Measurements from ENCODE around the gene NR6A1.

NR6A1 gene

GRCh38 chr9:124657516-124657915 lies 113.6 kb downstream of the NR6A1 start:
- H3K36me3 ChIP-seq (ENCODE audit: insufficient read depth), result no peaks in the 10 kb centered on the region
- no peak overlapping the region for H3K27ac ChIP-seq
- H3K79me2 ChIP-seq (ENCODE audit: insufficient read depth, low read depth), result no peaks in the 10 kb centered on the region
- H3K4me2 ChIP-seq, result no peak overlapping the region
- H3K27me3 ChIP-seq (ENCODE audit: insufficient read depth, low read depth), result no peaks in the 10 kb centered on the region
- no peaks in the 10 kb centered on the region for H3K4me1 ChIP-seq (ENCODE audit: low read depth, poor library complexity, severe bottlenecking)
- no peak overlapping the region for H3K4me3 ChIP-seq (IDR thresholded peaks at IDR 0.05; ENCODE audit: insufficient read depth, low read depth, low read length)
- TF ChIP-seq, protein P1, sequence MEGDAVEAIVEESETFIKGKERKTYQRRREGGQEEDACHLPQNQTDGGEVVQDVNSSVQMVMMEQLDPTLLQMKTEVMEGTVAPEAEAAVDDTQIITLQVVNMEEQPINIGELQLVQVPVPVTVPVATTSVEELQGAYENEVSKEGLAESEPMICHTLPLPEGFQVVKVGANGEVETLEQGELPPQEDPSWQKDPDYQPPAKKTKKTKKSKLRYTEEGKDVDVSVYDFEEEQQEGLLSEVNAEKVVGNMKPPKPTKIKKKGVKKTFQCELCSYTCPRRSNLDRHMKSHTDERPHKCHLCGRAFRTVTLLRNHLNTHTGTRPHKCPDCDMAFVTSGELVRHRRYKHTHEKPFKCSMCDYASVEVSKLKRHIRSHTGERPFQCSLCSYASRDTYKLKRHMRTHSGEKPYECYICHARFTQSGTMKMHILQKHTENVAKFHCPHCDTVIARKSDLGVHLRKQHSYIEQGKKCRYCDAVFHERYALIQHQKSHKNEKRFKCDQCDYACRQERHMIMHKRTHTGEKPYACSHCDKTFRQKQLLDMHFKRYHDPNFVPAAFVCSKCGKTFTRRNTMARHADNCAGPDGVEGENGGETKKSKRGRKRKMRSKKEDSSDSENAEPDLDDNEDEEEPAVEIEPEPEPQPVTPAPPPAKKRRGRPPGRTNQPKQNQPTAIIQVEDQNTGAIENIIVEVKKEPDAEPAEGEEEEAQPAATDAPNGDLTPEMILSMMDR (conservative IDR thresholded peaks at IDR 0.05; ENCODE audit: low read depth, low read length), result no peak
- no peak overlapping the region for H3K9ac ChIP-seq
- H4K20me1 ChIP-seq (ENCODE audit: insufficient read depth), result no peaks in the 10 kb centered on the region
- no peak overlapping the region for H2AFZ ChIP-seq (ENCODE audit: low read depth)

GRCh38 chr9:124654431-124654830 lies 116.7 kb downstream of the NR6A1 start:
- H3K36me3 ChIP-seq (ENCODE audit: insufficient read depth), result no peaks in the 10 kb centered on the region
- TF ChIP-seq, protein P1 (conservative IDR thresholded peaks at IDR 0.05; ENCODE audit: low read depth, low read length), result no peak
- H3K4me1 ChIP-seq (ENCODE audit: low read depth, poor library complexity, severe bottlenecking), result no peaks in the 10 kb centered on the region
- no peak overlapping the region for H2AFZ ChIP-seq (ENCODE audit: low read depth)
- no peak overlapping the region for H3K4me3 ChIP-seq (IDR thresholded peaks at IDR 0.05; ENCODE audit: insufficient read depth, low read depth, low read length)
- H3K4me2 ChIP-seq, result no peak overlapping the region
- no peaks in the 10 kb centered on the region for H3K27me3 ChIP-seq (ENCODE audit: insufficient read depth, low read depth)
- no peaks in the 10 kb centered on the region for H3K79me2 ChIP-seq (ENCODE audit: insufficient read depth, low read depth)
- no peaks in the 10 kb centered on the region for H4K20me1 ChIP-seq (ENCODE audit: insufficient read depth)
- no peak overlapping the region for H3K27ac ChIP-seq
- no peak overlapping the region for H3K9ac ChIP-seq

- H3K4me2 ChIP-seq, result no peak overlapping the region
- no peak overlapping the region for H2AFZ ChIP-seq (ENCODE audit: low read depth)
- no peak overlapping the region for H3K4me3 ChIP-seq (IDR thresholded peaks at IDR 0.05; ENCODE audit: insufficient read depth, low read depth, low read length)
- no peaks in the 10 kb centered on the region for H3K79me2 ChIP-seq (ENCODE audit: insufficient read depth, low read depth)
- H4K20me1 ChIP-seq (ENCODE audit: insufficient read depth), result no peaks in the 10 kb centered on the region
- H3K36me3 ChIP-seq (ENCODE audit: insufficient read depth), result no peaks in the 10 kb centered on the region
- no peak overlapping the region for H3K27ac ChIP-seq
- no peaks in the 10 kb centered on the region for H3K4me1 ChIP-seq (ENCODE audit: low read depth, poor library complexity, severe bottlenecking)
- H3K9ac ChIP-seq, result no peak overlapping the region
- H3K27me3 ChIP-seq (ENCODE audit: insufficient read depth, low read depth), result no peaks in the 10 kb centered on the region
- TF ChIP-seq, protein P1 (conservative IDR thresholded peaks at IDR 0.05; ENCODE audit: low read depth, low read length), result no peak
Observed at GRCh38 chr9:124652615-124653393, 118.3 kb downstream of the NR6A1 start.

- no peak overlapping the region for H3K9ac ChIP-seq
- no peaks in the 10 kb centered on the region for H3K36me3 ChIP-seq (ENCODE audit: insufficient read depth)
- no peaks in the 10 kb centered on the region for H3K27me3 ChIP-seq (ENCODE audit: insufficient read depth, low read depth)
- no peak overlapping the region for H3K4me2 ChIP-seq
- H2AFZ ChIP-seq (ENCODE audit: low read depth), result no peak overlapping the region
- no peaks in the 10 kb centered on the region for H3K4me1 ChIP-seq (ENCODE audit: low read depth, poor library complexity, severe bottlenecking)
- H4K20me1 ChIP-seq (ENCODE audit: insufficient read depth), result no peaks in the 10 kb centered on the region
- H3K27ac ChIP-seq, result no peak overlapping the region
- H3K79me2 ChIP-seq (ENCODE audit: insufficient read depth, low read depth), result no peaks in the 10 kb centered on the region
- TF ChIP-seq, protein P1 (conservative IDR thresholded peaks at IDR 0.05; ENCODE audit: low read depth, low read length), result no peak
- no peak overlapping the region for H3K4me3 ChIP-seq (IDR thresholded peaks at IDR 0.05; ENCODE audit: insufficient read depth, low read depth, low read length)
Observed at GRCh38 chr9:124652203-124652602, 118.9 kb downstream of the NR6A1 start.

Data from KMS-11 (cell line).